Fibroblast of upper back skin (primary cell): ENCODE measurements around the gene LRCH1.
A peak's percentile ranks its signal among the peaks of the same experiment; 100 is the strongest.

ENCODE experiments used
- DNase-seq: peaks from one replicate; pipeline ENCODE4 v3.0.0-alpha.2; 2013

LRCH1 gene

DNA sequence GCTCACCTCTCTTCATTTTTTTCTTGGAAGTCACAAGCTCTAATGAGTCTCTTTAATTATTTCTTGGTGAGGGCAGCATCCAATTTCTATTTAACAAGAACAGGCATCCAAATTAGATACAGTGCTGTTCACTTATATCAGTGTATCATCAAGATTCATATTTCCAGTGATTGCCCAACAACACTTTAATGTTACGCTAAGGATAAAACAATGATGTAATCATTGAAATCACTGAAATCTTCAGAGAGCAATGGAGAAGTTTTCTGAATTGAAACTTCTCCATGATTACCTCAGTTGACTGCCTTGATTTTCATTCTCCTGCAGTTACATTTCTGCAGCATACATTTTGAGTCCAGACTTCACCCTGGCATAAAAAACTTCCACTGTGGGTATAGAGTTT, 17.1 kb upstream of the LRCH1 start:
- DNase-seq, result no peak

DNA sequence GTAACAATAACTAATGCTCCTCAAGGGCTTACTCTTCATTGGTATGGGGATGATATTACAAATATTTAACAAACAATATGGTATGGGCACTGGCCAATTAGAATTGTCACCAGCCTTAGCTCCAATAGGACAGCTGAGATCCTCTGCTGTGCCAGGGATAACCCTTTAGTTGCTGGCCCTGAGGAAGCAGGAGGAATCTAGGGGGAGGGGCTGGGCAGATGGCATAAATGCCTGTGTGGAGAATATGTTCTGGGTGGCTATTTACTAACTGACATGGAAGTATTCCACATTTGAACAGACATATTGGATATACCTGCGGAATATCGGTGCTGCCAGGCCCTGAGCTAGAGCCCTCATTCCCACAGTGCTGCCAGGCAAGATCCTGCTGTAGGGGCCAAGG, 16.6 kb upstream of the LRCH1 start:
- no peak for DNase-seq

DNA sequence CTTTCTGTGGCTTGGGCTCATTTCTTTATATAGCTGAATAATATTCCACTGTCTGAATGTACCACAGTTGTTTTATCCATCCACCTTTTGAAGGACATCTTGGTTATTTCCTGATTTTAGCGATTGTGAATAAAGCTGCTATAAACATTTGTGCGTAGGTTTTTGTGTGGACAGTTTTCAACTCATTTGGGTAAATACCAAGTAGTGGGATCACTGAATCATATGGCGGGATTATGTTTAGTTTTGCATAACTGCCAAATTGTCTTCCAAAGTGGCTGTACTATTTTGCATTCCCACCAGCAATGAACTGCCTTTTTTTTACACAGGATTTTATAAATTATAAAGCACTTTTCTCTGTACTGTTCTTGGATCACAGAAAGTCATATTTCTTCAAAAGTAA, 13.7 kb upstream of the LRCH1 start:
- no peak for DNase-seq

DNA sequence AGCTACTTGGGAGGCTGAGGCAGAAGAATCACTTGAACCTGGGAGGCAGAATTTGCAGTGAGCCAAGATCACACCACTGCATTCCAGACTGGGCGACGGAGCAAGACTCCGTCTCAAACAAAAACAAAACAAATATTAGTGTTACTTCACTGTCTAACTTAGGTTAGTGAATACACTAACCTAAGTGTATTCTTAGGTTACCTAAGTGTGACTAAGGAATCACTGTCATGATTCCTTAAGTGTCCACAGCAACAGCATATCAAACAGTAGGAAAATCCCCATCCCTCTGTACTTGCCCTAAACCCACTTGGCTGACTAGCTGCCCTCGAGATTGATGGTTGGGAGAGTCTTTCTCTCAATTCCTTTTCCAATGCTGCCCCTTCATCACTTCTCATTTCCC, 11.8 kb upstream of the LRCH1 start:
- DNase-seq, result no peak

DNA sequence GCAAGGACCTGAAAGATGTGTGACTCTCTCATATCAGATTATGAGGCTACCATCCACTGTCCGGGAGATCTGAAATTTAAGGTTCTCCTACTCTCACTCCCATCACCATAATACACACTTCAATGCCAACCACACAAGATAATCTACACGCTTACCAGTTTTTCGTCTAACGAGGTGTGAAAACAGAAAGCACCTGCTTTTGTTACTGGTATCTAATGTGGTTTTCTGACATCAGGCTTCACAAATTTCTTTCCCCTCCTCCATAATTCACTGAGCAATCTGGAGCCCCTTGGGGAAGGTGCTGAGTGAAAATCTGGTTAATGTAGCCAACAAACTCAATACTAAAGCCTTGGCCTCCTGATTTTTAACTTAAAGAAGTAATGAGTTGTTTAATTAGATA, 10.1 kb upstream of the LRCH1 start:
- DNase-seq, result no peak

DNA sequence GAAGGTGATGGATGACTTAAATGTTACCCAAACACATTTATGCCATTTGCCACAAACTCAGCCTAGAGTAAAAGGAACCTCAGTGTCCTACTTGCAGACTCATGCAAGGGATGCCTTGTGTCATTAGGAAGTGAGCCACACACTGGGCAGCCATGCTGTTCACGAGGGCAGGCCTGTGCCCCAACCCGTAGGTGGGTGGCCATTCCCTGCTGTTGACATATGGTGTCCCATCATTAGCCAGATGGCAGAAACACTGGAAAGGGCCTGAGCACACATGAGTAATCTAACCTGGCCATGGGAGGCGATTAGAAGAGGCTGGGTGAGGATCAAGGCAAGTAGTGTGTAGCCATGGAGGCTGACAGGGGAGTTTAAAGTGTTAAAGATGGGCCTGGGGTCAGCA, 9.7 kb upstream of the LRCH1 start:
- no peak for DNase-seq

DNA sequence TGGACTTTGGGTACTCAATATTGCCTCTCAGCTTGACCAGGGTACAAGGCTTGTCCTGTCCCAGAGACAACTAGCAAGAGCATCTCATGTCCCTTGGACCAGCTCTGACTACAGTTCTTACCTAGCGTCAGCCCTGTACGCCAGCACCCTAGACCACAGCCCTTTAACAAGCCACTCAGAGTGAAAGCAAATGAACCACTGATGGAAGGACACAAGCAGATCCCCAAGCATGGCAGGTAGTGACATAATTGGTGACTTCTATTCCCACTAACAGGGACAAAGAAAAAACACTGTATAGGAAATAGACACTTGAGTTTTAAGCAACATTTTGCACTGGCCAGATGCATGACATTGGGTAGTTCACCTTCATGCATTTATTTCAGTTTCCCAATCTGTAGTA, 8.8 kb upstream of the LRCH1 start:
- no peak for DNase-seq

DNA sequence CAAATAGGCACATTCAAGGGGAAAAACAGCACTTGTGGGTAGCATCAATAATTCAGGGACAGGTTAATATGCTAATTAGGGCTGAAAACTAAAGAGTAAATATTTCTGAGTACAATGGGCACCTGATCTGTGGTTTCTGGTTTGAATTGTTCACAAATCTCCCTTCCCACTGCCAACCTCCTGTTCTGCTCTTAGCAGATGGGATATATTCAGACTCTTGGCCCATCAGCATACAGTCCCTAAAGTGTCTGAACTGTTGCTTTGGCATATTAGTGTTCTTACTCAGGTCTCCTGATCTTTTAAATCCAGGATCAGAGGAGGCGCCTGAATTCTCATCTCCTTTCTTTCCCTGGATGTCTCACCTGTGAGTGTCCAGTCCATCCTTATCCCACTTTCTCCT, 8.2 kb upstream of the LRCH1 start:
- no peak for DNase-seq

DNA sequence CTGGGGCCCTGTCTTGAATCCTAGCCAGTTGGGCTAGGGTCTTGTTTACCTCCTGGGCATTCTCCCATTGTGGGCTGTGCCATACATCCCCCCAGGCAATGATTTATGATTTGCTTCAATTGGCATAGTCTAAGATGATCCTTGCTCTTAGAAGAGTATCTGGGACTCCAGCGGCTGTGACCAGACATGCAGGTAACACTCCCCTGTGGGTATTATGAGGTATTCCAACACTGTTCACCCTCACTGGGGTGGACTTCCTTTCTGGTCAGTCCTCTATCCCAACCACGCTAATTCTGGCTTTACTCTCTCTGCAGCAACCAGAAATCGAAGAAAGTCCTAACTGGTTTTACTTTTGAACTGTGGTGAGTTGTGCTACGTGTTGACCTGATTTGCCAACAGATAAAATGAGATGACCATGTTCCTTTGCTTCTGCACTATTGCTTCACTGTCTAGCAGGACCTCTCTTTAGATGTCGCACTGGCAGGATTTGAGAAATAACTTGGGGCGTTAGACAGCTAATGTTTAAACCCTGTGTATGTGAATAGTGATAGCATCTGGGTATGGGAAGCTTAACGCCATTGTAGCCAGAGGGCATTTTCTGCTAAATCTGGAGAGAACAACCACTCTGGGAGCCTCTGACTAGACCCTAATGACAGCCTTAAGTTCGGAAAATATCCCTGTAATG, 6.7 kb upstream of the LRCH1 start:
- DNase-seq, result no peak

DNA sequence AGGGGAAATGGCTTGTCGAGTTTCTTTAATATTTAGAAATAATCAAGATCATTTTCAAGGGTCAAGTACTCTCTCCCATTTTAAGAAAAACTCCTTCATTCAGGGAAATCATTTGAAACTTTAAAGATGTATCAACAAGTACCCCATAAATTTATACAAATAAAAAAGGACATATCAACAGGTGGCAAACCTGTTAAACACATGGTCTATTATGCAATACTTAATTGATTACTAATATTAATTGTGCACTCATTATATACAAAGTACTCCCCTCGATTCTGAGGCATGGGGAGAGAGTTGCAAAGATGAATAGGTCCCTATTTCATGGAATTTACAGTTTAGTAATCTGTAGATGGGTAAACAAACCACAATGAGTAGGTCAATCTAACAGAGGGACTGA, 2.1 kb upstream of the LRCH1 start:
- DNase-seq, result no peak

DNA sequence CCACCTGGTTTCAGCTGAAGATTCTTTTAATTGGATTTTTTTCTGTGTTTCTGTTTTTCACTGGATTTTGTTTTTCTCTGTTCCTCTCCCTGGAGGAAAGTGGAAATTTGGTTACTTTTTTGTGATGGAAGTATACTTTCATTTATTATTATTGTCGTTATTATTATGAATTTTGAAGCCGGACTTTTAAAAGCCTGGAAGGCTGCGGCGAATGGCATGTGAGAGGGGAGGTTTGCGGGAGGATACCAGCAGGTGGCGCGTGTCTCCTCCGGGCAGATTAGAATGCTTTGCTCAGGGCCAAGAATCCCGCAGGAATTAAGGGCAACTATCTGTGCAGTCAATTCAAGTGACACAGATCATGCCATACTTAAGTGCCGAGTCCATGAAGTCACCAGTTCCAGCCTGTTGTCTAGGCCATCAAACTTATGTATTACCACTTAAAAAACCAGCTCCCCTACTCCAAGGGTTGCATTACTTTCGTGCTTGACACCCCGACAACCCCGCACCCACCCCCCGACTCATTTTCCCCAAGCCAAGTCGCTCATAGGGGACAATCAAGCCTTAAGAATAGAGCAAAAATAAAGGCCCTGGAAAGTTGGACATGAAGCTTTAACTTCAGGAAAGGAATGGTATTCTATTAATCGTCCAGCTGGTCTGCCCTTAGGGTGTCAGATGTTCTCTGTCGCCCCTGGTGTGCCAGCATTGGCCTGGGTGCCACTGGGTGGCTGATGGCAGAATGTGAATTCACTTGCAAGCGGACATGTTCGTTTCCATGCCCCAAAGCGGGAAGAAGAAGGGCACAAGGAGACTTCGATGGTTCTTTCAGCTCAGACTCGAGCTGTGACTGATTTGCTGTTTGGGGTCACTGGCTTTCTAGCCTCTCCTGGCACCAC, 1.3 kb upstream of the LRCH1 start:
- peak; percentile 74 for DNase-seq

DNA sequence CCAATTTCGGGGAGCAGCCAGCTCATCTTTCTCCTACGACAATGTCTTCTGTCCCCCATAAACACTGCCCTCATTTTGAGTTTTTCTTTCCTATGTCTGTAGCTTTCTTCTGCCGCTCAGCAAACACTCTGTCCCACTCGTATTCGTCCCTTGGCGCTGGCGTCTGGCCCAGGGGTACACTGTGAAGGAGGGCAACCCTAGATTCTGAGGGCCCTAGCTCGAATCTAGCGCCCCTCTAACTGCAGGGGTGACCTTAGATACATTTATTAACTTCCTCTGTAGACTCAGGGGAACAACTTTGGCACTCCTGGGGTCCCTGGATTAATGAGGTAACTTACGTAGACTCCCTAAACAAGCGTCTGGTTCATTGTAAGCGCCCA, 677 bp upstream of the LRCH1 start:
- no peak for DNase-seq

DNA sequence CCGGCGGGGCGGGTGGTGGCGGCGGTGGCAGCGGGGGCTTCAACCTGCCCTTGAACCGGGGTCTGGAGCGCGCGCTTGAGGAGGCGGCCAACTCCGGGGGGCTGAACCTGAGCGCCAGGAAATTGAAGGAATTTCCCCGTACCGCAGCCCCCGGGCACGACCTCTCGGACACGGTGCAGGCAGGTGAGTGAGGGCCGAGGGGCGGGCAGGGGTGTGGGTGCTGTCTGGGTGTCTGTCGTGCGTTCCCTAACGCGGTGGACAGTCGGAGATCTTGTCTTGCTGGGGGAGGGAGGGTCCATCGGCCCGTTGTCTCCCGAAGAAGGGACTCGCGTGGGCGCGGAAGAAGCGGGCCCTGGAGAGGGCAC, 533 bp downstream of the LRCH1 start:
- no peak for DNase-seq

DNA sequence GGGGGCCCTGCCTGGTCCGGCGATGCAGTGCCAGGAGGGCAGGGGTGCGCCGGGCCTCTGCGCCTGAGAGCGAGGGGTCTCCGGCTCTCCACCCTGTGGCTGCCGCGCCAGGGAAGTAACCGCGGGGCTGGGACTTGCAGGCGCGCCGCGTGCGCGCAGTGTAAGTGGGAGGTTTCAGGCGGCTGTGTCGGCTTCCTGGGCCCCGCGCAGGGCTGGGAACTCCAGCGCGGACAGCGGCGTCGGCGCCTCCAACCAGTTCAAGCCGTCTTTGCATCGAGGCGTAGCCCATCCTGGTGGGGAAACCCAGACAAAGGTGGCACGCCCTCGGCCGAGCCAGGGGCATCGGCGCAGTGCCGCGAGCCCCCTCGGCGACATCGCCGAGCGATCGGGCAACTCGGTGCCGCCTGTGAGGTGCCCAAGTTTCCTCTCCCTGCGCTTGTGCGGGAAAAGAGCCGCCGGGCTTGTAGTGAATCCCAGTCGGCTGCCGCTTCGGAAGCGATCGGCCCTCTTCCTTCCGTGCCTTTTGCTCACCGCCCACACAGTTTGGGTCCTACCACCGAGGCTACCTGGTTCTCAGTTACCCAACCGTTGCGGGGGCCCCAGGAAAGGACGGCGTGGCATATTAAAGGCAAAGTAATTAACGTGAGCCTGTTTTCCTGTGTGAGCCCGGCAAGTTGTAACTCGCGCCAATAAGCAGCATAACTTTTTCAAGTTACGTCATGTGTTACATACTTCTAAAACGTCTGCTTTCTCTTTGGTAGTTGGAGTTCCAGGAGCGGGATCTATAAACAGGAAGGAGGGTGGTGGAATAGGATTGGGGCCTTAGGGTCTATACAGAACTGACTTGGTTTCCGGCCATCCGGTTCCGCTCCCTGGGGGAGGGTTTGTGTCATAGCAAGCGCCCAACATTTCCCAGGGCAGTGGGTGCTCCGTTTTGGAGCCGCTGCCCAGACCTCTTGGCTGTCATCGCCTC, 1.2 kb downstream of the LRCH1 start:
- peak; percentile 84 for DNase-seq

DNA sequence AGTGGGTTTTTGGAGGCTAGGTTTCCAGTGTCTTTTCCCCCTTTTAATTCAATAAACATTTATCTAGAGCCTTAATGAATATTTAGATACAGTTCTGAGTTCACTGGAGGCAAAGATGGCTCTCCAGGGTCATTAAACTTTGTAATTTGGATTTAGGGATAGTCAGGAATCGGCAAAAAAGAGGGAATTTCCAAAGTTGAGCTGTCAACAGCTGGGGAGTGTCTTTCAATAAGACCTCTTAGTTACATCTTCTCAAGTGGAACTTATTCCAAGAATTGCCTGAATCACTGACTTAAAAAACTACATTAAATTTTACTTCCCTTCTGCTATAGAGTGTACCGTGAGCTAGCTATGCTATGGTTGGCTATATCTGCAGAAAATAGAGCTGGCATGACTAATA, 2.0 kb downstream of the LRCH1 start:
- DNase-seq, result no peak

DNA sequence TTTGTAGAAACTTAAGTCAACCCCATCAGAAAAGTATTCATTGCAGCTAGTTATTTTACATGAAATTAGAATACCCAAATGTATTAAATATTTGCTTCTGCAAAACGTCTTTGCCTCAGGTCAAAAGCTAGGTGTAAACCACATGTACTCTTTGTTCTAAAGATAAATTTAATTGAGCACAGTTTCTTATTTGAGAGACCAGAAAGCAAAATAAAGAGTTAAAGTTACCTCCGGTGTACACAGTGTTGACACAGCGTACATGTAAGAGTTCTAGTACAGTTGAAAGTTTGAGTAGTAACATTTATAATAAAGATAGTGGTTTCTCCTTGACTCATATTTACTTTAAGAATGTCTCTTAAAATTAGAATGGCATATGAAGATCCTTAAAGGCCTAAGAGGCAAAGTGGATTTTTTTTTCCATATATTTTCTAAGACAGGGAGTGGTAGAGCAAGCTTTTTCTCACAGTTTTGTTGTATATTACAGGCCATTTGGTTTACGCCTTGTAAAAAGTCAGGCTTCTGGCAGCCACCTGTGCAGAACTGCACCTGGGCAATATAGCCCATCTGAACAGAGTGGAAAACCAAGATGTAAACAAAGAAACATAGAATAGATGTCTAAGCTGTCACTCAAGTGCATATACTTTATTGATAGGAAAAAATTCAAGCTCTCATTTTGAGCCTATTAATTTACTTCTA, 2.9 kb downstream of the LRCH1 start:
- DNase-seq, result no peak

DNA sequence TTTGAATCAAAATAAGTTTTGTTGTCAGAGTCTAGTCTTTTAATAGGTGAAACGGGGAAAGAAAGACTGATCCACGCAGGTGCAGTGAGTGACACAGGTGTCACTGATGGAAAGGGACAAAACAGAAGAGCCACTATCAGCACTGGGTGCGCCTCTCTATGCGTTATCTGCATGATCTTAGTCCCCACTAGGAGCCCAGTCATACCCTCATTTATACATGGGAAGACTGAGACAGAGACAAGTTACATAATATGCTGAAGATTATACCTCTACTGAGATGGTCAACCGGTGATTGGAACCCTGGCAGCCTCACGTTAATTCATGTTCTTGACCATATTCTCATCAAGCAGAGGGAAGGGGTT, 3.4 kb downstream of the LRCH1 start:
- no peak for DNase-seq

DNA sequence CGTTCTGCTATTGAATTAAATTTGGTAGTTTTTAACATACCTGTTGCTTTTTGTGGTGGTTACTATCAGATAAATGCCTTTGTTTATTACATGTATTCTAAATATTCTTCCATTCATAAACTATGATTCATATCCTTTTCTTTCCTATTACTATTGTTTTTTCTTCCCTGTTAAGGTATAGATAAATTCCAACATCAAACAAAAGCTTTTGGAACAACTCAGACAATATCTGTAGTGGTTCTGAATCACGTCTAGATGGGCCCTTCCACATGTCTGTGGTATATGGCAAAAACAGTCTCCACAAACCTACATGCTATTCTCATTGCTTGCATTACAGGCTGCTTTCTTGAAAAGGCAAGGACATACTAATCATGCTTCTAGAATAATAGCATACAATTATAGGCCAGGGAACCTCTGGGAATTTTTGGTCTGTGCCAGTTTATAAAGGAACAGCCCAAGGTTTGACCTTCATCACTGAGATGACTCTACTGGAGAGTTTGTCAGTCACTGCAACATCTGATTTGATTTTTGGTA, 6.4 kb downstream of the LRCH1 start:
- peak; percentile 37 for DNase-seq

DNA sequence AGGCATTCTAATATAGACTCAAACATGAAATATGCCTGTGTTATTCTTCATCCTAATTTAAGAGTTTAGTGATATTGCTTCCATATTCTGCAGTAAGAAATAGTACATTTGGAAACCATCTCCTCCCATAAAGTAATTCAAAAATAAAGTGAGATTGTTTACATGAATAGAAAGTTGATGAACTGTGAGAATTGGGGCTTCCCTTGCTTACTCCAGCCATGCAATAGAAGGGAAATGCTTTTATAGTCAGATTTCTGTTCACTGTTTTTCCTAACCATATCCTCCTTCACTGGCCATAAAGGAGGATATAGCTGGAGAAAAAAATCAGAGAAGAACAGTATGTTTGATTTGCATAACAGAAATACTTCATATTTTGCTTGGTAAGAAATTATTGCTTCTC, 7.8 kb downstream of the LRCH1 start:
- DNase-seq, result no peak

DNA sequence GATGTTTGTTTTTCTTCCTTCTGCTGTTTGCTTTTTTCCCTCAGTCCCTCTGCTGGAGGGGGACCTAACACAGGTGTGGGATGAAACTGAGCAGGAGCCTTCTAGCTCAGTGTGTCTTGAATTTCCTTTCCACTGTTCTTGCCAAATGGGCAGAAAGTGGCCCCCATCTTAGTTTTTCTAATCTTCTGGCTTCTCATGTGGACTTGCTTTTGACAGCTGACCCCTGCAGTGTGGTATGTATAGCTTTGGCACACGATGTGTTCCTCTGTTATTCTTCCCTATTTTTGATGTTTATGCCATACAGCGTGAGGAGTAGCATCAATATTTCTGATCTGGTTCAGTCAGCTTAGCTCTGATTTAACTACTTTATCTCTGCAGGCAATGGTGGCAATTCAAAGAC, 8.3 kb downstream of the LRCH1 start:
- no peak for DNase-seq

DNA sequence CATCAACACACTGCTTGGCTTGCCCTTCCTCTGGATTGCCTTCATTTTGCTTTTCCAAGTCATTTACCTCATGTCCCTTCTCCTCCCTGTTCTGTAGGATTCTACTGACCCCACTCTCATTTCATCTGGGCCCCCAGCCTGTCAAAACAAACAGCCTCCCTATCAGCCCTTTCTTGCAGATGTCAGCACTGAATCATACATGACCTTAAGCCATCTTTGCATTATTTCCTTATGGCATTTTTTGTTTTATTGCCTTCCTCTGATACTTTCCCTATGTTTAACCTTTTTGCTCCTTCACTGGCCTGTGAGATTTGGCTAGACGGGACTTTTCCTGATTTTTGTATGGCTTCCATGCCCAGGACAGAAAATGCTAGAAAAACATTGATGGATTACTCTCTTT, 8.7 kb downstream of the LRCH1 start:
- DNase-seq, result no peak

DNA sequence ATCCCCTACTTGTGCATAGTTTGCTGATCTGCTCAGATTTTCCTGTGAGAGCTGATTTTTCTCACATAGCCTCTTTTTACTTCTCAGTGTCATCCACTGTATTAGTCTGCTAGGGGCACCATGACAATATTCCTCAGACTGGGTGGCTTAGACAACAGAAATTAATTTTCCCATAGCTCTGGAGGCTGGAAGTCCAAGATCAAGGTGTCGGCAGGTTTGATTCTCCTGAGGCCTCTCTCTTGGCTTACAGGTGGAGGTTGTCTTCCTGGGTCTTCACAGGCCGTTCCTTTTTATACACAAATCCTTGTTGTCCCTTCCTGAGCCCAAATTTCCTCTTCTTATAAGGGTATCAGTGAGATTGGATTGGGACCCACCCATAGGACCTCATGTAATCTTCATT, 9.2 kb downstream of the LRCH1 start:
- DNase-seq, result no peak

DNA sequence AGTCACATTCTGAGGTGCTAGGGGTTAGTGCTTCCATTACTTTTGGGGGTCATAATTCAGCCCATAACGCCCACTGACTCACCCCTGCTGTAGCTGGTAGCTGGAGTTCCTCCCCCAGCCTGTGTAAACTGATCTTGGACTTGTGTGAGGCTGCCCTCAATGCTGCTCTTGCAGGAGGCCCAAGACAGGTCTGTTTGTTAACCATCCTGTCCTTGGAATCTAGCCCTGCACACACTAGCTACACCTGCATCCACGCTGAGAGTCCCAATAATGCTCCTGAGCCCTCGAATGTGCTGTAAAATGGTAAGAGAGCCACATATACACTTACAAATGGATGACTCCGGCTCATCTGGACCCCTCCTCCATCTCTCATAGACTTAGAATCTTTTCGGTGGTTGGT, 9.6 kb downstream of the LRCH1 start:
- DNase-seq, result no peak
